ENCODE measurements around the gene FAM177B.

- TF ChIP-seq CTCF (IDR thresholded peaks at IDR 0.05) (no peak), POLR2A (IDR thresholded peaks at IDR 0.05) (no peak), POLR2AphosphoS5 (IDR thresholded peaks at IDR 0.05) (no peak)
Measured at GRCh38 chr1:222769971-222770620, 33.1 kb downstream of the FAM177B start.
